GM18873 (cell line): ENCODE measurements around the gene TBCD.

Experiments
- ATAC-seq: cut with Tn5 transposase; IDR thresholded peaks from one replicate; pipeline ENCODE4 v1.9.1; 2021; ENCODE audit warnings: mild to moderate bottlenecking, moderate library complexity, moderate number of reproducible peaks; ENCODE audit not compliant: unreplicated experiment, low FRiP score

The TBCD gene

GRCh38 chr17:82751571-82752370, at the start of gene TBCD:
TSS of gene TBCD (plus strand) at chr17:82752065. CDS start at chr17:82752194, 129 bp downstream.
- peak; percentile 50 for ATAC-seq

DNA sequence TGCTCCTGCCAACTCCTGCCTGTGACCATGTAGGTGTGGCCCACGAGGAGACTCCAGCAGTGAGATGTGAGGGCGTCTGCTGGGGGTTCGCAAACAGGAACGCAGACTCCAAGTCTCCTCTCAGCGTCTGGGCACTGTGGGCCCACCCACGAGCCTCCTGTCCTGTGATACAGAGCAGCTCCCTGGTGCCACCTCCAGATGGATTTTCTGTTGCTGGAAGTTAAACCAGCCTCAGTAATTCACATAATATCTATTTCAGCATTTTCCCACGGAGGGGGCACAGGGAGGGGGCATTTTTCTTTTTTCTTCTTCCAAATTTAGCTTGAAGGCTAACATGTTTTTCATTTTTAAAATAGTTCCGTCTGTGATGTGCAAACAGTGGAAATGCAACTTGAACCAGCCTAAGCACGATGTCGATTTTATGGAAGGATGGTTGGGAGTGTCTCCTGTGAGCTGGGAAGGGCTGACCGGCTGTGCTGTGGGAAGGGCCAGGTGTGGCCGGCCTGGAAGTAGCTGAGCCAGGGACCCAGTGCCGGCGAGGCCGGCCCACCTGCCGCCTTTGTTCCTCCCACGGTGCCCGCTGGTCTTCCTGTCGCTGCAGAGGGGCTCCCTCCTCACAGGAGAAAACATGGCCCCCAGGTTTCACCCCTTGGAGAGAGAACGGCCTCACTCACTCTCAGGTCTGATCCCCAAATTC, 49.5 kb upstream of the TBCD start:
- ATAC-seq, result no peak

GRCh38 chr17:82703036-82703745, 48.7 kb upstream of the TBCD start:
- no peak for ATAC-seq

DNA sequence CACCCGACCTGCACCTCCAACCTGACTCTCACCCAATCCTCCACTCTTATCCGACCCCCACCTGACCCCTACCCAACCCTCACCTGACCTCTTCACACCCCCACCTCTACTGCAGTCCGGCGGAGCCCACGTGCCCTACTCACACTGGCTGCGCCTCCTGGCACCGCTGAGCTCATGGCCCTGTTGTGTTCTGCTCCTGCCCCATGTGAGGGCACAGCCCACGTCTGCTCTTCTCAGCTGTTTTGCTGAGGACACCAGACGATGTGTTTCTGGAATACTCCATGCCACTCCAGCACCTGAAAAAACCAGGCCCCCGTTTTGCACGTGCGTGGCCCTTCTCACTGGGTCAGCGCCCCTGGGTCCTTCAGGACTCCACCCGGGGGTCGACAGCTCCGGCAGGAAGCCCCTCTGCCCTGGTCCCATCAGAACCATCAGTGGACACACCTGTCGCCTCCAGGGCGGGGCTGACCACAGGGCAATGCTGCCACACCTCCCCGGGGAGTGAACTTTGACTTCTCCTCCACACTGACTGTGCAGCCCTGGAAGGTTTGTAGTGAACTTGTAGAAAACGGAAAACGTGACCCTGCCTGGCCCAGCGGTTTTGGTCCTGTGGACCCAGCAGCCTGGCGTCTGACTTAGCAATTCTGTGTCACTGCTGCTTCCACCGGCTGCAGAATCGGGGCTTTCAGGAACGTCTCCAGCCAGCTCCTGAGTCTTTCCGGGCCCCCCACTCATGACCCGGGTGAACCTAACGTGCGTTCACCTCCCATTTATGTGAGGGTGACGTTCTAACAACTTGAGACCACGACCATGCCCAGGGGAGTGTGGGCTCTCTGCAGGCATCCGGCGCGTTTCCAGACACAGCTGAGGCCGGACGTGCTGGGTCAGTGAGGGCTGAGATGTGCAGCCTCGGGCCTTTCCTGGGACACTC, 47.7 kb upstream of the TBCD start:
- ATAC-seq, result no peak

- ATAC-seq, result no peak
These were observed 47.0 kb upstream of the TBCD start for GRCh38 chr17:82704886-82705285.

- no peak for ATAC-seq
These were observed 46.1 kb upstream of the TBCD start for GRCh38 chr17:82705756-82706155.

DNA sequence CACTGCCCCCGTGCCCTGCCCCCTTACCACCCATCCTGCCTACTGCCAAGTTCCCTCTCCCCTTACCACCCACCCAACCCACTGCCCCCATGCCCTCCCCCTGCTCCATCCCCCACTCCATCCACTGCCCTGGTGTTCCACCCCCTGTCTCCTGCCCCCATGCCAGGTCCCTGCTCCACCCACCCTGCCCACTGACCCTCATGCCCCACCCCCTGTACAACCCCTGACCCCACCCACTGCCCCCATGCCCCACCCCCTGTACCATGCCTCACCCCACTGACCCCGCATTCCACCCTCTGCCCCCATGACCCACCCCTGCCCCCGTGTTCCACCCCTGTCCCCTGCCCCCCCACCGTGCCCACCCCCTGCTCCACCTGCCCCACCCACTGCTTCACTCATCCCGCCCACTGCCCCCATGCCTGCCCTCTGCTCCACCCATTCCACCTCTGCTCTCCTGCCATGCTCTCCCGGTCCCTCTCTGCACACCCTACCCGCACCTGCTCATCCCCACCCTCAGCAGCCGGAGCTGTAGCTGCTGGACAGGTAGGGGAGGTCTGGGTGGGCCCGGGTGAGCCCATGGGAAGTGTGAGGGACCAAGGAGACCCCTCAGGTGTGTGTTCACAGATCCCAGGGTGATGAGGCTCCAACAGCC, 42.7 kb upstream of the TBCD start:
- ATAC-seq, result no peak

- ATAC-seq, result no peak
These were observed 42.0 kb upstream of the TBCD start for GRCh38 chr17:82709676-82710498.

DNA sequence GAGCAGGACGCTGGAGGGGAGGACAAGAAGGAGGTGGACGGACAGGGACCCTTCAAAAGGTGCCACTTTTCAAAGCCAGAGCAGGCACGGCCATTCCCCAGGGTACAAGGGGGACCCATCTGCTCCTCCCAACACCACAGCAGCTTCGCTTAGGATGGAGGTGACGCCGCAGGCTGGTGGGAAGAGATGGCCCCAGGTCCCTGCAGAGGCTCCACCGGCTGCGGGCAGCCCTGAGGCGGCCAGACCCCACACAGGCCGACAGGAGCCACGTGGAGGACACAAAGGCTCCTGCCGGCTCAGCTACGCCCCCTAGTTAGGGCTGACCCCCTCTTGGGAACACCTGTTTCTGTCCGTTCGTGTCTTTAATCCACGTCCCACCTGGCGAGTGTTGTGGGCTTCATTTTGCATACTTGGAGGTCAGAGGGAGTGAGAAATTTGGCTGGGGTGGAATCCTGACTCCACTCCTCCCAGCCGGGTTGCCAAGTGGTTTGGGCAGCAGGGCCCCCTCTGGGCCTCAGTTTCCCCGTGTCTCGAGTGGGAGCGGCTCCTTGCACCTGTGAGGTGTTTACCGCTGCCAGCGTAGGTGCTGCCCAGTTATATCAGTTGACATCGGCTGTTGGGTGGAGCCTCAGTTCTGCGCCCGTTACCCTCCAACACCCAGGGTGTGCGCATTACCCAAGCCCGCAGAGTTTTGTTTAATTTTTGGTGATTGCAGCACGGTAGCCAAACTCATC, 41.2 kb upstream of the TBCD start:
- no peak for ATAC-seq

DNA sequence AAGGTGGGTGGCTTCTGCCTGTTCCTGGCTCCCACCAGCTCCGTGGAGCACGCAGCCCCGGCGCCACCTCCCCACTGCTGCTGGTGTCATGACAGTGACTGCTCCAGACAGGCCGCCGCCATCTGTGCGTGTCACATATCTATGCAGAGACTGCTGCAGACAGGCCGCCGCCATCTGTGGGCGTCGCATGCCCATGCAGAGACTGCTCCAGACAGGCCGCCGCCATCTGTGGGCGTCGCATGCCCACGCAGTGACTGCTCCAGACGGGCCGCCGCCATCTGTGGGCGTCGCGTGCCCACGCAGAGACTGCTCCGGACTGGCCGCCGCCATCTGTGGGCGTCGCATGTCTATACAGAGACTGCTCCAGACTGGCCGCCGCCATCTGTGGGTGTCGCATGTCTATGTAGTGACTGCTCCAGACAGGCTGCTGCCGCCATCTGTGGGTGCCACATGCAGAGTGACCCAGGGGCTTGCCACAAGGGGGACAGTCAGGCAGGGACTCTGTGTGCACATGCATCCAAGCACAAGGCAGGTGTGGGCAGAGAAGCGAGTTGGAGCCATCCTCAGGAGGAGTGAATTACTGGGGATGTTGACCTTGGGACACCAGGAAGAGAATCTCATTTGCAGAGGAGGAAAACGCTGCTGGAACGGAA, 38.7 kb upstream of the TBCD start:
- no peak for ATAC-seq

DNA sequence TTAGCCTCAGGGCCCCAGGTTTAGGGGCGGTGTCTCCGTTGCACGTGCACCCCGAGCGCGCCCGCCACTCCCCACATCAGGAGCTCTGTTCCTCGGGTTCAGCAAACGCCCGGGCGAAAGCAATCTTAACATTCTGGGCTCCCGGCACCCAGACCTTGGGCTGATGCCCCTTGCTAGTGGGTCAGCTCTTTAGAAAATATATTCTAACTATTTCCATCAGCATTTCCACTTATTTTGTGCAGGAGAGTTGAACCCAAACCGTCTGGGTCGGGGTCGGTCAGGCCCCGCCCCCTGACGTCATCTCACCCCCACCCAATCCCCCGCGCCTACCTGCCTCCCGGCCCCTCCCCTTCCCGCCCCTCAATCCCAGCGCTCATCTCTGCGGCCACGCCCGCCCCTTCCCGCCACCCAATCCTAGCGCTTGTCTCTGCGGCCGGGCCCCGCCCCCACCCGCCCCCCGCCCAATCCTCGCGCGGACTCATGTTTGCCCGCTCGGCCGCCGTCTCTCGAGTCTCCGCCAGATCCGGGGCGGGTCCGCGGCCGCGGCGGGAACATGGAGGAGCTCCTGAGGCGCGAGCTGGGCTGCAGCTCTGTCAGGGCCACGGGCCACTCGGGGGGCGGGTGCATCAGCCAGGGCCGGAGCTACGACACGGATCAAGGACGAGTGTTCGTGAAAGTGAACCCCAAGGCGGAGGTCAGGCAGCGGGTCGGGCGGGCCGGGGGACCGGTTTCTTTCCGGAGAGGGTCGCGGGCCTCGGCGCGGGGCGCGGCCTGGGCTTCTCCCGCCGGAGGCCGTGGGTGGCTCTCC, 35.5 kb upstream of the TBCD start, which contains the start of gene FN3KRP:
Gene FN3KRP, plus strand, starts transcription at position 504 of the 808 bp plus-strand sequence. Its CDS starts 50 bp downstream, at position 554.
- ATAC-seq, result no peak

- no peak for ATAC-seq
These were observed 32.7 kb upstream of the TBCD start for GRCh38 chr17:82718986-82719685.

DNA sequence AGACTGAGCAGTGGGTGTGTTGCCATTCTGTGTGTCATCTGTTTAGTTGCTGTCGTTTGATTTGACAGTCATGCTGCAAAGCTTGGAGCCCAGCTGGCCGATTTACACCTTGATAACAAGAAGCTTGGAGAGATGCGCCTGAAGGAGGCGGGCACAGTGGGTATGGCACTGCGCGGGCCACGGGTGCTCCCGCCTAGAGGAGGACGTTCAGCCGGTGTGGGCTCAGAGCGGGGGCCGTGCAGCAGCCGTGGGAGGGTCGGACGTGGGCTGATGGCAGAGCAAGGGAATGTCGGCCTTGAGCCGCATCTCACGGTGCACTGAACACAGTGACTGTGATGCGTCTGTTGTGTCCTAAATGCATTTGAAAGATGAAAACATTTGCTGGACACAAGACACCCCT, 31.7 kb upstream of the TBCD start:
- no peak for ATAC-seq

- ATAC-seq, result no peak
These were observed 29.4 kb upstream of the TBCD start for GRCh38 chr17:82722341-82723013.

- no peak for ATAC-seq
These were observed 28.6 kb upstream of the TBCD start for GRCh38 chr17:82723169-82723807.
